Ectodermal cell (in vitro differentiated cells): Measurements from ENCODE around the gene IFNA13.

Experiments
- H3K27ac ChIP-seq: 2 replicates; pipeline ENCODE4 v1.7.0; 2013; ENCODE audit warnings: mild to moderate bottlenecking, low read depth, low read length; ENCODE audit not compliant: insufficient read depth, poor library complexity, severe bottlenecking
- H3K27me3 ChIP-seq: 2 replicates; pipeline ENCODE4 v1.7.0; 2013; ENCODE audit warnings: mild to moderate bottlenecking, low read length; ENCODE audit not compliant: insufficient read depth, control insufficient read depth, poor library complexity, severe bottlenecking
- H3K36me3 ChIP-seq: one replicate; pipeline ENCODE4 v1.7.0; 2013; ENCODE audit warnings: low read length; ENCODE audit not compliant: control insufficient read depth, insufficient read depth
- H3K4me1 ChIP-seq: one replicate; pipeline ENCODE4 v1.7.0; 2013; ENCODE audit warnings: low read length; ENCODE audit not compliant: control insufficient read depth, insufficient read depth
- H3K4me3 ChIP-seq: 2 replicates; pipeline ENCODE4 v1.7.0; 2013; ENCODE audit warnings: low read depth, low read length, control low read depth; ENCODE audit not compliant: insufficient read depth
- H3K9me3 ChIP-seq: 2 replicates; pipeline ENCODE4 v1.7.0; 2013; ENCODE audit warnings: mild to moderate bottlenecking, low read length, moderate library complexity; ENCODE audit not compliant: control insufficient read depth
- WGBS, 2 experiments: methylation state at CpG; one replicate each; pipeline ENCODE4 v1.1.7; 2013; ENCODE audit warnings: missing lambda C conversion rate in 2 of 2; 5-methylcytosine and 5-hydroxymethylcytosine counted together

The IFNA13 gene

DNA sequence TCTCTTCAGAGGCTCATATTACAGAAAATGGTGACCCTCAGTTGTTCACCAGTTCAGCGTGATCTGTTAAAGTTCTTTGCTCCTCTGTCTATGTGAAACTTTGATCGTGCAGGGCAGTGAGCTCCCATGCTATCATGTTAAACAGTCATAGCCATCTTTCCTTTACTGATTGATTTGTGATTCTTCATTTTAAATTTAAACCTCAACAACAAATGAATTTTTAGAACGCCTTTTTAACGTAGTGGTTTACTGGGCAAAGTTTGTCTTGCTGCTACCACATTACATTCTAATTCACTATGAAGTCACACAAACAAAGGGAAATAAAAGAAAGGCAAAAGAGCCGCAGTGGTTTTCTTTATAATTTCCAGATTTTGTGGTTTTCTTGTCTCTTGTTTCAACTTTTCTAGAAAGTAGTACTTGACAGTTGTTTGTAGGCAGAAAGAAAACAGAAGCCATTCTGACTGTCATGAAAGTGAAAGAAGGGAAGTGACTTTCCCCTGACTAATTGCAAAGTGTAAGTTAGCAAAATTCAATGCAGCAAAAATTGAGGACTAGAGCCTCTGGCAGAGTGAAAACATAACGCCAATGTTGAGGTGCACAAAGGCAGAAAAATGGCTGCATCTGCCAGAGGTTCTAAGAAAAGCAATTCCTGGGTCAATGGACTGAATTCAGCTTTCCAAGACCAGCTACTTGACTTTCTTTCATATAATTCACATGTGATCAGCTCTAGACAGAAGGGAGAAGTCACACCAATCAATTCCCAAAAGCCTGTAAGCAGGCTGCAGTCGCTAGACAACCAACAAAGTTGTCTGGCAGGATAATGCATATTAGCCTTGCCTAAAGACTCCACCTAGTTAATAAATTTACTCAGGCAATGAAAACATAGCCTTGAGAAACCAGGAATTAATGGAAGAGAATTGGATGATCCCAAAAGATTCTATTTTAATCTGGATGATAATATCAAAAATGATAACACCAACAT, 10.1 kb downstream of the IFNA13 start:
- Histone ChIP-seq H3K4me3 (no peak overlapping the region), H3K36me3 (no peaks in the 10 kb centered on the region), H3K4me1 (no peaks in the 10 kb centered on the region), H3K27ac (no peak overlapping the region), H3K27me3 (no peaks in the 10 kb centered on the region), H3K9me3 (no peaks in the 10 kb centered on the region)
- 92% methylated on average over 7 of the region's 7 CpGs for WGBS, 2 experiments

DNA sequence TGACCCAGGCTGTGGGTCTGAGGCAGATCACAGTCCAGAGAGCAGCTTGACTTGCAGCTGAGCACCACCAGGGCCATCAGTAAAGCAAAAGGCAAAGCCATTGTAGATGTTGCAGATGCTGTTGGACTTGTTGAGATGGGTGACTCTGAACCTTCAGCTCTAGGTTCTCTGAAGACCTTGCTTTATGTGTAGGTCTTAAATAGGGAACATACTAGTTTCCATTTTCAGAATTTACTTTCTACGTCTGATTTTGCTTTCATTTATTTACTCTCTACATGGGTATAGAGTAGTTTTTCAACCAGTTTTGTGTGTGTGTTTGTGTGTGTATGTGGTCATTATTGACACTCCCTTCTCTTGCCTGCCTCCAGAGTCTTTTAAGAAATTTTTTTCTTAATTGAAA, 17.1 kb downstream of the IFNA13 start, which contains the start of gene IFNA6:
TSS of gene IFNA6 (minus strand) at position 101 of the 400 bp plus-strand sequence. CDS start at position 101, 0 bp downstream.
- no peaks in the 10 kb centered on the region for H3K36me3 ChIP-seq
- H3K4me3 ChIP-seq = no peak within 1 kb of the TSS
- no peaks in the 10 kb centered on the region for H3K4me1 ChIP-seq
- H3K27ac ChIP-seq = no peak within 1 kb of the TSS
- no CpG with 5 or more reads among the region's 1 CpG for WGBS, 2 experiments
- no peaks in the 10 kb centered on the region for H3K9me3 ChIP-seq
- no peaks in the 10 kb centered on the region for H3K27me3 ChIP-seq

DNA sequence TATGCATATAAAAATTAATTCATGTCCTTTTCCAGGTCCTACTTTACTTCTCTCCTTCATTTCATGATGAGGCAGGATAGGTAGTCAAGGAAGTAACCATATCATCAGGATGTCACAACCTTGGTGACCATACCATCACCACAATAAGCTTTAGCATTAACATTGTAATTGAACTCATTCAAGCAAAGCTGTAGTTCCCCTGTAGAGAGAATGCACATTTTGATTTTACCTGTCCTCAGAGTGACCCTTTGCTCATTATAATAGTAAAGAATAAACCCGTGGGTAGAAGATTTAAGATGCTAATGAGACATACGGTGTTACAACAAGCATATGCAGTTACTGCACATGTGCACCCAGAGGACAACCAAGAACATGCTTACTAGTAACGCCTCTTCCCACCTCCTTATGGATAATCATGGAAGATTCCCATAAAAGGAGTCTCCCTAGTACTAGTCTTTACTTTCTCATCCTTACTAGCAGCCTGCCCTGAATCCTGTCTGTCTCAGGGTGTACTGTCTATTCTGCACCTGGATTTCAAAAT, 19.4 kb downstream of the IFNA13 start:
- H3K4me3 ChIP-seq = no peak overlapping the region
- H3K4me1 ChIP-seq = no peaks in the 10 kb centered on the region
- H3K9me3 ChIP-seq = no peaks in the 10 kb centered on the region
- no peaks in the 10 kb centered on the region for H3K36me3 ChIP-seq
- WGBS, 2 experiments = 82% methylated on average over 3 of the region's 3 CpGs
- no peaks in the 10 kb centered on the region for H3K27me3 ChIP-seq
- no peak overlapping the region for H3K27ac ChIP-seq

DNA sequence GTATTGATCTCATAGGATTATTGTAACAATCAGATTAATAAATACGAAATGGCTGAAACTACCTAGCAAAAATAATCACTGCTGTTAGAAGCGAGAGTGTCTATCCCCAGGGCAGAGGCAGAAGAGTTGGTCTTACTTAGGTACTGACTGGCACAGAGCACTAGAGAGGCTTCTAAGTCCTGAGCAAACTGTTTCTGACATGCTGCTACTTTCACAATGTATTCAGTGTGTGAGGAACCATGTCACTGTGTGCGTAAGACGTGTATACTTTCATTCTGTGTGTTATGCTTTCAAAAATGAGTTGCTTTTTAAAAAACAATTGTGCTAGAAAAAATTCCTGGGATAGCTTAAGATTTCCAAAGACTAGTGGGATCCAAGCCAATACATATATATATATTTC, 27.1 kb downstream of the IFNA13 start:
- 91 to 93% methylated on average over 4 of the region's 4 CpGs for WGBS, 2 experiments
- Histone ChIP-seq H3K4me3 (no peak overlapping the region), H3K27ac (no peak overlapping the region), H3K36me3 (no peaks in the 10 kb centered on the region), H3K9me3 (no peaks in the 10 kb centered on the region), H3K27me3 (no peaks in the 10 kb centered on the region), H3K4me1 (no peaks in the 10 kb centered on the region)

DNA sequence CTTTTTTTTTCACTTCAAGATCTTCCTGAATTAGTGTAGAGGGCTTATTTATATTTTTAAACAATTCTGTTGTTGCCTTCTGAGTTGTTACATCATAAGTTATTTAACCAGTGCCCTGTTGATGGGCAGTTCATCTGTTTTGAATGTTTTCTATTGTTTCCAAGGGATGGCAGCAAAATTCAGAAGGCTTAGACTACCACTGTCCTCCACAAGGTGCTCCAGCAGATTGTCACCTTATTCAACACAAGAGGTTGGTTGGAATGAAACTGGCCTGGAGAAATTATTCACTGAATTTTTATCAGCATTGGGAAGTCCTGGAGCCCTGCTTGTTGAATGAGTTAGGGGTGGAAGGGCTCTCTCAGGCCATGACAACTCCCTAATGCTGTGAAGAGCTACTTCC, 31.4 kb downstream of the IFNA13 start:
- Histone ChIP-seq H3K9me3 (no peaks in the 10 kb centered on the region), H3K4me3 (no peak overlapping the region), H3K27ac (no peak overlapping the region), H3K27me3 (no peaks in the 10 kb centered on the region), H3K36me3 (peaks cover 5% of the 10 kb centered on the region), H3K4me1 (peaks cover 17% of the 10 kb centered on the region)

DNA sequence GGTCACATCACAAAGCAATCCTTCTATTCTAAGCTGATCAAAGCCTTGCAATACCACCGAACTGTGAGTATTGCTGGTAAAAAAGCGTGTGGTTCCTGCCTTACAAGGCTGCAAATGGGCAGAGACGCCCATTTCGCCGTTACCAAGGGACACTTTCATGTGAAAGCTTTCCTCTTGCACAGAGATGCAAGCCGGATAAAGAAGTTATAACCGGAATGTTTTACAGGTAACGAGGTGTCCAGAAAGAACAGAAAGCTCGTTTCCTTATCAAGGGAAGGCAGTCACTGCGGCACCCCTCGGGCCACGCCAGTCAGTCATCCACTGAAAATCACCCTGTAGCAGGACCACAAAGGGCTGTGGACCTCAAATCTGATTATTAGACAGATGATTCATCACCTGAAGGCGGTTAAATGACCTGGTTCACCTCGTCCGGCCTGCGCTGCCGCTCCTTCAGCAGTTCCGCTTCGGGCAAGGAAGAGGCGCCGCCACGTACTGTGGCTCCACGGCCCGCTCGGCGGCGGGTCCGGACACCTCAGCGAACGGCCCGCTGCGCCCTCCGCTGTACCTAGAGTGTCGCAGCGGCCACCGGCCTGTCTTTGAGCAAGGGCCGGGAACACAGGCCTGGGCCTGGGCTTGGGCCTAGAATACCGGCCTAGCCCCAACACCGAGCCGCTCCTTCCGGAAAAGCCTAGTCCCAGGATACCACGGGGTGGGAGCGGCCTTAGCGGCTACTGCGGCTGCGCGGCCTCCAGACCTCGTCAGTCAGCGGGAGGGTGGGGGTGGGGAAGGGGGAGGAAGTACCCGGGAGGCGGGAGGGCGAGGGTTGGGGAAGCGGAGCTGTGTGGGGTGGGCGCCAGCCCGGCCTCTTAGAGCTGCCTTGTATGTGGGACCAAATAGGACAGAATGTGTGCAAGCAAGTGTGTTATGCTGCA, 32.9 kb downstream of the IFNA13 start, which contains the start of gene KLHL9:
TSS of gene KLHL9 (minus strand) at position 704 of the 932 bp plus-strand sequence. CDS start at position 159, 545 bp downstream.
- peak within 1 kb of the TSS; percentile 72 for H3K4me3 ChIP-seq
- peaks cover 20% of the 10 kb centered on the region for H3K4me1 ChIP-seq
- no peaks in the 10 kb centered on the region for H3K27me3 ChIP-seq
- 1% methylated on average over 55 of the region's 55 CpGs for WGBS, 2 experiments
- H3K9me3 ChIP-seq = no peaks in the 10 kb centered on the region
- peaks cover 5% of the 10 kb centered on the region for H3K36me3 ChIP-seq
- H3K27ac ChIP-seq = peak within 1 kb of the TSS; percentile 76

DNA sequence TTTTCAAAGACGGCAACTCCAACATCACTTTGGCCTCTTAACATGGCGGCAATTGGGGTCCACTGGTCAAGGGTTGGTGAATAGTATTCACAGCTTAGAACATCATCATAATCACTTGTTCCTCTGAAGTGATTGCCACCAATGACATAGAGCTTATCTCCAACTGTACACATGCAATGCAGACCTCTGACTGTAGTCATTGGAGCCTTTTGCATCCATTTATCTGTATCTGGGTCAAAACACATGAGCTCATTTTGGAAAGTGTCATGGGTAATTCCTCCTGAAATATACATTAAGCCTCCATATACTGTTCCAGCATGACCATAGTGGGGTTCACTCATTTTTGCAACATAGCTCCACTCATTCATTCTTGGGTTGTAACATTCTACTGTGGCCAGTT, 34.6 kb downstream of the IFNA13 start:
- Histone ChIP-seq H3K4me3 (peak overlapping the region; percentile 72), H3K9me3 (no peaks in the 10 kb centered on the region), H3K27me3 (no peaks in the 10 kb centered on the region), H3K36me3 (peaks cover 5% of the 10 kb centered on the region), H3K4me1 (peaks cover 20% of the 10 kb centered on the region), H3K27ac (no peak overlapping the region)
- 95 to 100% methylated on average over 2 of the region's 2 CpGs for WGBS, 2 experiments

DNA sequence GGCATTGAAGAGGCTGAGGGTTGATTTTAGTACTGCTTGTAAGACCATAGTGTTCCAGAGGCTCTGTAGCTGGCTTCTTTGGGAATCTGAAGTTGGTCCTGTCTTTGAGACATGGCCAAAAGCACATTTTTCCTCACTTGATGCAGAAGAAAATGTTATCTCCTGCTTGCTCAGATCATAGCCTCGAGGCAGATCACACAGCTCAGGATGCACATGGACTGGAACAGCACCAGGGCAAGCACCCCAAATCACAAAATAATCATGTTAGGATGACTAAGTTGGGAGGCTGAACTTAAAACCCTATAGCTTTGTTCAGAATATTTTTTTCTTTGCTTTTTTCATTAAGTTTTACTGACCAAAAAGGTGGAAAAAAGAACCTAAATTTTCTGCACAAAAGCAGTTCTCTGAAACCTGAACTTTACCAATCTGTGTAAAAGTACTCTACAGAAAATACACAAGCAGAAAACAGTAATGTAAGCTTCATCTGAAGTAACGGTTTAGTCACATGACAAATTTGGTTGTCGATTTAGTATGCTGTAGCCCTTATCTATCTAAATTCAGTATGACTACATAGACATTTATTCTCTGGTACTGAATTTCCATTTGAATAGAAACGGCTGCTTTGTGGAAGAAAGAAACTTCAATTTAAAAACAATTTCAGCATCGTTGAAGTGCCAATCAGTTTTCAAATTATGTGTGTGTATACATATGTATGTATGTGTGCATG, 36.0 kb downstream of the IFNA13 start:
- no peaks in the 10 kb centered on the region for H3K27me3 ChIP-seq
- H3K4me3 ChIP-seq = no peak overlapping the region
- H3K27ac ChIP-seq = no peak overlapping the region
- H3K9me3 ChIP-seq = no peaks in the 10 kb centered on the region
- 90 to 96% methylated on average over 5 of the region's 5 CpGs for WGBS, 2 experiments
- H3K4me1 ChIP-seq = peaks cover 20% of the 10 kb centered on the region
- H3K36me3 ChIP-seq = peaks cover 5% of the 10 kb centered on the region

DNA sequence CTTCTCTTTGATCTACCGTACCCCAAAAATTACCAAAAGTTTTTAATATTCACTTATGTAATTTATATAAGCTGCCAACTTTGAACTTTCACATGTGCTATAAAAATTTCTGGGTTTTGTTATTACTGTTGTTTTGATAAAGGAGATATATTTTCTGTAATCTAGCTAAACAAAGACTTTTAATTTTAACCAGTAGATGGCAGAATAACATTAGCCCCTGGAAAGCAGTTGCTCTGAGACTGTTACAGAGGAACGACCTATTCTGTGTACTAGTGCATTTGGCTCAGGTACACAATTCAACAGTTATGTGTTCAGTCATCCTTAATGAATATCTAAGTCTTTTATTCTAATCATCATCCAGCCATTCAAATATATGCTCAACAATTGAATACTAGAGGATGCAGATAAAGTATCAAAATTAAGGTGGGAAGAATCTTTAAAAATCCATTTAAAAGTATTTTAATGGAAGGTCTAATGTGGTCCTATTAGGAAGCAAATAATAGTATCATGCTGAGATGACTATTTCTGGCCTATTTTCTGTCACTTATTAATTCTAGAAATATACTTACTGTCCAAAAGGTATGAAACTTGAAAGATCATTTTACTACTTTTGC, 41.2 kb downstream of the IFNA13 start:
- Histone ChIP-seq H3K4me3 (no peak overlapping the region), H3K27me3 (no peaks in the 10 kb centered on the region), H3K4me1 (peaks cover 3% of the 10 kb centered on the region), H3K9me3 (no peaks in the 10 kb centered on the region), H3K27ac (no peak overlapping the region), H3K36me3 (no peaks in the 10 kb centered on the region)
- 9 to 30% methylated on average over 1 of the region's 2 CpGs for WGBS, 2 experiments
